GM12878 (cell line): ENCODE measurements around the gene CEP89. TPM values are rescaled to one million over a fixed set of nuclear protein-coding genes. Genes with fewer than 3 reads are reported as not detected.

Source experiments
- ATAC-seq: fragments of 200-7000 bp; cut with Tn5 transposase; 3 replicates; pipeline ENCODE4 v1.9.1; 2020; ENCODE audit warnings: mild to moderate bottlenecking, moderate library complexity
- BruUV-seq: library from RNA; stranded (reverse); fragments of 400-500 nt; replicated peaks from 2 replicates; lab custom pipeline; 2021; lab: Mats Ljungman, UMichigan
- CTCF ChIA-PET: fragments of 300-600 bp; sonication (Branson Sonifier 250); formaldehyde crosslinking; extraction: SDS; loops from one replicate; lab custom pipeline; 2021; ENCODE audit warnings: inconsistent platforms; lab: Yijun Ruan, JAX
- POLR2A ChIA-PET: fragments of 350-600 bp; formaldehyde crosslinking; extraction: SDS; loops from one replicate; lab custom pipeline; 2021; ENCODE audit warnings: inconsistent platforms; lab: Charles Lee
- RAD21 ChIA-PET: fragments of 300-600 bp; sonication (Branson Sonifier 250); formaldehyde crosslinking; loops from one replicate; lab custom pipeline; 2023; ENCODE audit warnings: antibody characterized with exemption; ENCODE audit not compliant: unreplicated experiment; lab: Charles Lee
- SMC1A ChIA-PET: fragments of 300-600 bp; sonication (Branson Sonifier 250); formaldehyde crosslinking; loops from one replicate; lab custom pipeline; 2023; ENCODE audit not compliant: unreplicated experiment, uncharacterized antibody; lab: Charles Lee
- DNase-seq: peaks from one replicate; pipeline ENCODE4 v3.0.0-alpha.2; 2011; ENCODE audit warnings: low read depth, low spot score
- FAIRE-seq: peaks from 3 replicates; lab custom pipeline; 2011; peaks lifted over from hg19 to GRCh38; lab: Jason Lieb, UNC
- H2AFZ ChIP-seq: 2 replicates; pipeline ENCODE4 v1.6.0; 2011; ENCODE audit warnings: low read depth, low read length, control low read depth; ENCODE audit not compliant: control insufficient read depth
- H3K27ac ChIP-seq: 2 replicates; pipeline ENCODE4 v1.5.1; 2011; ENCODE audit warnings: control low read depth; ENCODE audit not compliant: control insufficient read depth, insufficient read depth
- H3K27me3 ChIP-seq, 2 experiments: replicated peaks in 1 of 2; 2 replicates each; pipeline versions ENCODE4 v1.6.0 to v1.6.1; 2011; ENCODE audit warnings: low read length in 1 of 2; ENCODE audit not compliant: control insufficient read depth in 2 of 2, insufficient read depth in 2 of 2
- H3K36me3 ChIP-seq, 2 experiments: 2 replicates each; pipeline ENCODE4 v1.5.1; 2011; ENCODE audit warnings: low read length in 1 of 2; ENCODE audit not compliant: control insufficient read depth in 2 of 2, insufficient read depth in 2 of 2
- H3K4me1 ChIP-seq: 2 replicates; pipeline ENCODE4 v1.6.1; 2011; ENCODE audit warnings: mild to moderate bottlenecking, low read length, moderate library complexity, mixed read lengths; ENCODE audit not compliant: control insufficient read depth, insufficient read depth
- H3K4me2 ChIP-seq: 2 replicates; pipeline ENCODE4 v1.6.0; 2011; ENCODE audit warnings: control low read depth; ENCODE audit not compliant: control insufficient read depth, insufficient read depth
- H3K4me3 ChIP-seq: fragments of 200-600 bp; sonication (generic); 2 replicates; pipeline ENCODE4 v1.5.1; 2016
- H3K79me2 ChIP-seq: 2 replicates; pipeline ENCODE4 v1.6.0; 2011; ENCODE audit warnings: low read length; ENCODE audit not compliant: control insufficient read depth, insufficient read depth
- H3K9ac ChIP-seq: 2 replicates; pipeline ENCODE4 v1.8.0; 2011; ENCODE audit warnings: low read length, control low read depth, mixed read lengths; ENCODE audit not compliant: control insufficient read depth, insufficient read depth
- H3K9me3 ChIP-seq: replicated peaks from 3 replicates; pipeline ENCODE4 v1.5.1; 2011; ENCODE audit warnings: mild to moderate bottlenecking, low read length; ENCODE audit not compliant: control insufficient read depth, insufficient read depth
- H4K20me1 ChIP-seq: 2 replicates; pipeline ENCODE4 v1.6.0; 2011; ENCODE audit not compliant: control insufficient read depth, insufficient read depth
- ATF7 ChIP-seq: fragments of 450-650 bp; IDR thresholded peaks from 2 replicates; pipeline ENCODE4 v1.6.1; 2016; ENCODE audit warnings: low read depth, mild to moderate bottlenecking
- BMI1 ChIP-seq: fragments of 450-650 bp; IDR thresholded peaks from 2 replicates; pipeline ENCODE4 v1.6.1; 2016; ENCODE audit warnings: mild to moderate bottlenecking, moderate library complexity, borderline replicate concordance
- CEBPB ChIP-seq, 2 experiments: fragments of 150-350 bp in 1 of 2; IDR thresholded peaks; 2 replicates each; pipeline ENCODE4 v1.6.1; 2012 to 2014; ENCODE audit warnings: low read depth in 2 of 2, low read length in 2 of 2, borderline replicate concordance in 1 of 2, inconsistent platforms in 1 of 2
- ELK1 ChIP-seq: IDR thresholded peaks from 2 replicates; pipeline ENCODE4 v1.6.1; 2012; ENCODE audit warnings: low read depth, low read length, improper control_type of control experiment
- HDAC2 ChIP-seq: fragments of 200-600 bp; sonication (generic); IDR thresholded peaks from 2 replicates; pipeline ENCODE4 v1.6.1; 2017
- IKZF2 ChIP-seq, 2 experiments: fragments of 450-650 bp; IDR thresholded peaks; 2 replicates each; pipeline ENCODE4 v1.6.1; 2017; ENCODE audit warnings: mild to moderate bottlenecking in 2 of 2, moderate library complexity in 2 of 2
- NFIC ChIP-seq: IDR thresholded peaks from 2 replicates; pipeline ENCODE4 v1.6.1; 2012; ENCODE audit warnings: low read depth, mild to moderate bottlenecking, inconsistent platforms, low read length, moderate library complexity
- PBX3 ChIP-seq: IDR thresholded peaks from 2 replicates; pipeline ENCODE4 v1.6.1; 2011; ENCODE audit warnings: mild to moderate bottlenecking, low read depth, low read length, moderate library complexity; ENCODE audit not compliant: insufficient replicate concordance
- RBBP5 ChIP-seq: fragments of 200-600 bp; sonication (generic); conservative IDR thresholded peaks from 2 replicates; pipeline ENCODE4 v1.6.1; 2016
- WGBS: methylation state at CpG from one replicate; pipeline ENCODE4 v1.1.6; 2016; ENCODE audit warnings: low lambda C conversion rate; ENCODE audit not compliant: insufficient replicate concordance, insufficient coverage; ENCODE audit errors: missing lambda C conversion rate; 5-methylcytosine and 5-hydroxymethylcytosine counted together
- in situ Hi-C: fragments of 300-500 bp; cut with MboI; formaldehyde crosslinking; loops from 9 replicates; pipeline ENCODE4 v1.14.3; 2018; ENCODE audit warnings: mixed read lengths
- intact Hi-C: fragments of 100-400 bp; cut with micrococcal nuclease; formaldehyde crosslinking; loops from one replicate; pipeline ENCODE4 v1.14.2; 2022; ENCODE audit not compliant: unreplicated experiment
- polyA plus RNA-seq, 11 experiments: library from polyadenylated mRNA; depleted of rRNA in 4 of 11; unstranded in 6 of 11; stranded (reverse) in 5 of 11; fragments of >200 nt; fragmentation: Nextera tagmentation in 4 of 11; fragmentation: Illumina TruSeq in 1 of 11; extraction: Ambion mirVana in 4 of 11; extraction: Trizol in 1 of 11; gene quantifications; 1 replicate in 1 of 11; 2 replicates in 10 of 11; pipeline versions ENCODE4 v1.2.1 to v1.2.3, GENCODE V29; 2011 to 2016; ENCODE audit warnings: inconsistent platforms in 2 of 11, missing spikeins in 2 of 11, low read depth in 1 of 11
- total RNA-seq, 4 experiments: library from RNA; depleted of rRNA in 3 of 4; stranded (reverse); fragments of >200 nt in 3 of 4; fragmentation: Illumina TruSeq in 1 of 4; extraction: Trizol in 1 of 4; gene quantifications; 2 replicates each; pipeline versions ENCODE4 v1.2.1 to v1.2.3, GENCODE V29; 2013 to 2021

Gene CEP89
- total and polyA plus RNA-seq, 10 of the 15 experiments (the other 5 are each of a cell fraction or from before 2014, with no cell fraction given): 6.0 to 19.3 (median 10.2) TPM

- POLR2A ChIA-PET: no interaction called here
- H3K27ac ChIP-seq: no peak overlapping the region
These were observed 654 bp downstream of the CEP89 start for GRCh38 chr19:32971012-32971595.

More at GRCh38 chr19:32971012-32971595, 654 bp downstream of the CEP89 start:
- intact Hi-C loops (loop anchor here (5.0 to 10.0 kb wide), 2 partner anchors 279 to 386 kb away; partner anchors contain the start of genes NUDT19 and PDCD5), in situ Hi-C loops (no loop called here)
- H3K9ac ChIP-seq: peak overlapping the region; percentile 67
- FAIRE-seq (no peak), ATAC-seq (no peak), DNase-seq (no peak)
- peaks cover 10% of the 10 kb centered on the region for H3K79me2 ChIP-seq
- ChIA-PET SMC1A (interaction anchor here (2.5 kb wide), 1 partner anchor 213 kb away, joined by 8 read pairs; no protein-coding TSS in a partner anchor), RAD21 (interaction anchor here (0.6 to 0.7 kb wide), 2 partner anchors 71 to 1762 kb away, joined by 4 to 5 read pairs; no protein-coding TSS in a partner anchor), CTCF (interaction anchor here (1.3 kb wide), 1 partner anchor 206 kb away, joined by 3 read pairs; no protein-coding TSS in a partner anchor)
- TF ChIP-seq ELK1: no peak
- TF ChIP-seq PBX3: no peak
- no peak for TF ChIP-seq RBBP5
- TF ChIP-seq NFIC: no peak
- no peak for TF ChIP-seq IKZF2 (IDR thresholded peaks at IDR 0.05)
- TF ChIP-seq CEBPB (IDR thresholded peaks at IDR 0.05; ENCODE audit: borderline replicate concordance in 1 of 2, low read depth in 2 of 2, low read length in 2 of 2): no peak
- no peak for TF ChIP-seq BMI1
- no peak for TF ChIP-seq ATF7
- no peak for TF ChIP-seq HDAC2
- WGBS: 29% methylated on average over 21 of the region's 21 CpGs
- H3K36me3 ChIP-seq: peaks cover 0 to 2% of the 10 kb centered on the region in 2 experiments; a peak in 1 of 4 replicates
- TSS peak; percentile 83 for BruUV-seq
- H3K9me3 ChIP-seq: no peaks in the 10 kb centered on the region
- H3K4me2 ChIP-seq: peak overlapping the region; percentile 96
- no peaks in the 10 kb centered on the region for H3K27me3 ChIP-seq
- peak overlapping the region; percentile 33 for H2AFZ ChIP-seq
- H3K4me3 ChIP-seq: peak overlapping the region; percentile 95
- no peaks in the 10 kb centered on the region for H4K20me1 ChIP-seq
- 0 out of 2 replicates have a peak, but pooled peaks cover 3% of the 10 kb centered on the region for H3K4me1 ChIP-seq
